H9 (cell line): ENCODE data around the gene CAMTA1. TPM values are rescaled to one million over a fixed set of nuclear protein-coding genes. Genes with fewer than 3 reads are reported as not detected.
A peak's percentile ranks its signal among the peaks of the same experiment; 100 is the strongest.

ENCODE experiments used
- DNase-seq: peaks from one replicate; pipeline ENCODE4 v3.0.0-alpha.2; 2017
- H2AFZ ChIP-seq: one replicate; pipeline ENCODE4 v1.6.1; 2013; ENCODE audit warnings: mild to moderate bottlenecking, low read length, control low read depth, moderate library complexity
- H2AK5ac ChIP-seq: 2 replicates; pipeline ENCODE4 v1.6.1; 2013; ENCODE audit warnings: low read length, control low read depth, mixed read lengths; ENCODE audit not compliant: insufficient read length
- H2BK120ac ChIP-seq: one replicate; pipeline ENCODE4 v1.6.1; 2013; ENCODE audit warnings: low read depth, mild to moderate bottlenecking, low read length, control low read depth, inconsistent platforms; ENCODE audit not compliant: poor library complexity, severe bottlenecking
- H2BK12ac ChIP-seq: 2 replicates; pipeline ENCODE4 v1.6.1; 2013; ENCODE audit warnings: low read length, control low read depth, mixed read lengths, low read depth; ENCODE audit not compliant: insufficient read length
- H2BK15ac ChIP-seq: 2 replicates; pipeline ENCODE4 v1.6.1; 2013; ENCODE audit warnings: low read depth, low read length, control low read depth
- H2BK20ac ChIP-seq: one replicate; pipeline ENCODE4 v1.6.1; 2013; ENCODE audit warnings: low read depth, mild to moderate bottlenecking, low read length, control low read depth, inconsistent platforms; ENCODE audit not compliant: poor library complexity, severe bottlenecking
- H2BK5ac ChIP-seq: 2 replicates; pipeline ENCODE4 v1.6.1; 2013; ENCODE audit warnings: low read length, control low read depth, mixed read lengths; ENCODE audit not compliant: insufficient read length
- H3K14ac ChIP-seq: 2 replicates; pipeline ENCODE4 v1.6.1; 2013; ENCODE audit warnings: low read length, control low read depth; ENCODE audit not compliant: insufficient read depth
- H3K18ac ChIP-seq: 2 replicates; pipeline ENCODE4 v1.6.1; 2013; ENCODE audit warnings: low read depth, mild to moderate bottlenecking, mixed read lengths, low read length, control low read depth; ENCODE audit not compliant: insufficient read length
- H3K23ac ChIP-seq: 2 replicates; pipeline ENCODE4 v1.6.1; 2013; ENCODE audit warnings: low read length, control low read depth, mixed read lengths, low read depth; ENCODE audit not compliant: insufficient read length
- H3K23me2 ChIP-seq: 2 replicates; pipeline ENCODE4 v1.6.1; 2013; ENCODE audit warnings: low read depth, mild to moderate bottlenecking, mixed read lengths, low read length, control low read depth; ENCODE audit not compliant: insufficient read length, poor library complexity, severe bottlenecking
- H3K27ac ChIP-seq: 2 replicates; pipeline ENCODE4 v1.5.1; 2013; ENCODE audit warnings: low read length, control low read depth, mixed read lengths, low read depth; ENCODE audit not compliant: insufficient read length
- H3K27me3 ChIP-seq: 2 replicates; pipeline ENCODE4 v1.6.1; 2013; ENCODE audit warnings: low read length, control low read depth, inconsistent platforms; ENCODE audit not compliant: insufficient read depth
- H3K4ac ChIP-seq: 2 replicates; pipeline ENCODE4 v1.6.1; 2013; ENCODE audit warnings: low read depth, mild to moderate bottlenecking, control low read depth, inconsistent platforms, low read length, moderate library complexity
- H3K4me1 ChIP-seq: 2 replicates; pipeline ENCODE4 v1.6.1; 2013; ENCODE audit warnings: low read length, control low read depth, inconsistent platforms; ENCODE audit not compliant: insufficient read depth
- H3K4me2 ChIP-seq: 2 replicates; pipeline ENCODE4 v1.6.1; 2013; ENCODE audit warnings: low read length, control low read depth, mixed read lengths; ENCODE audit not compliant: insufficient read length, insufficient read depth
- H3K56ac ChIP-seq: 2 replicates; pipeline ENCODE4 v1.6.1; 2013; ENCODE audit warnings: low read depth, mild to moderate bottlenecking, mixed read lengths, low read length, control low read depth; ENCODE audit not compliant: insufficient read length
- H3K79me1 ChIP-seq: 2 replicates; pipeline ENCODE4 v1.6.1; 2013; ENCODE audit warnings: low read depth, mild to moderate bottlenecking, moderate library complexity, low read length, control low read depth, inconsistent platforms; ENCODE audit not compliant: insufficient read depth, poor library complexity, severe bottlenecking
- H3K79me2 ChIP-seq: 2 replicates; pipeline ENCODE4 v1.6.1; 2013; ENCODE audit warnings: low read length, control low read depth, inconsistent platforms; ENCODE audit not compliant: insufficient read depth
- H3K9ac ChIP-seq: 2 replicates; pipeline ENCODE4 v1.6.1; 2013; ENCODE audit warnings: low read length, control low read depth, mixed read lengths; ENCODE audit not compliant: insufficient read length; ENCODE audit errors: extremely low read depth
- H3K9me3 ChIP-seq: one replicate; pipeline ENCODE4 v1.6.1; 2013; ENCODE audit warnings: low read depth, low read length, inconsistent platforms; ENCODE audit not compliant: control insufficient read depth
- H3T11ph ChIP-seq: one replicate; pipeline ENCODE4 v1.6.1; 2013; ENCODE audit warnings: mild to moderate bottlenecking, low read length, control low read depth, inconsistent platforms
- H4K20me1 ChIP-seq: one replicate; pipeline ENCODE4 v1.6.1; 2013; ENCODE audit not compliant: control insufficient read depth, insufficient read length, insufficient read depth
- H4K5ac ChIP-seq: 2 replicates; pipeline ENCODE4 v1.6.1; 2013; ENCODE audit warnings: low read depth, mild to moderate bottlenecking, mixed read lengths, low read length, control low read depth; ENCODE audit not compliant: insufficient read length
- H4K8ac ChIP-seq: replicated peaks from 2 replicates; pipeline ENCODE4 v1.6.1; 2013; ENCODE audit warnings: low read length, control low read depth, mixed read lengths, low read depth; ENCODE audit not compliant: insufficient read length
- H4K91ac ChIP-seq: 2 replicates; pipeline ENCODE4 v1.6.1; 2013; ENCODE audit warnings: low read depth, mild to moderate bottlenecking, moderate library complexity, mixed read lengths, low read length, control low read depth; ENCODE audit not compliant: insufficient read length
- H3K27ac Mint-ChIP-seq, 3 experiments: 2 replicates in 2 of 3; 3 replicates in 1 of 3; pipeline ENCODE4 v1.8.0; 2020 to 2021; ENCODE audit warnings: mixed read lengths in 3 of 3, mild to moderate bottlenecking in 1 of 3, moderate library complexity in 1 of 3
- H3K27me3 Mint-ChIP-seq: 2 replicates; pipeline ENCODE4 v1.8.0; 2021; ENCODE audit warnings: low read depth, mild to moderate bottlenecking, moderate library complexity, mixed read lengths
- H3K36me3 Mint-ChIP-seq, 3 experiments: 2 replicates in 2 of 3; 3 replicates in 1 of 3; pipeline ENCODE4 v1.8.0; 2020 to 2021; ENCODE audit warnings: low read depth in 3 of 3, mixed read lengths in 3 of 3; ENCODE audit not compliant: insufficient read depth in 1 of 3
- H3K4me1 Mint-ChIP-seq, 2 experiments: 2 replicates each; pipeline ENCODE4 v1.8.0; 2020; ENCODE audit warnings: mixed read lengths in 2 of 2
- H3K4me3 Mint-ChIP-seq, 2 experiments: 2 replicates in 1 of 2; 3 replicates in 1 of 2; pipeline ENCODE4 v1.8.0; 2020 to 2021; ENCODE audit warnings: mild to moderate bottlenecking in 2 of 2, mixed read lengths in 2 of 2, moderate library complexity in 1 of 2
- H3K9me3 Mint-ChIP-seq, 2 experiments: 2 replicates in 1 of 2; 3 replicates in 1 of 2; pipeline ENCODE4 v1.8.0; 2020; ENCODE audit warnings: mild to moderate bottlenecking in 2 of 2, mixed read lengths in 2 of 2, moderate library complexity in 1 of 2
- CTCF ChIP-seq: fragments of 200-600 bp; sonication (generic); conservative IDR thresholded peaks from 3 replicates; pipeline ENCODE4 v1.8.0; 2021; ENCODE audit warnings: antibody characterized with exemption, mild to moderate bottlenecking
- WGBS: extraction: QIAGEN DNeasy Blood & Tissue Kit; methylation state at CpG from one replicate; pipeline ENCODE4 v1.1.7; 2013; ENCODE audit warnings: missing lambda C conversion rate, low lambda C conversion rate, mixed read lengths; ENCODE audit not compliant: insufficient read length; ENCODE audit errors: extremely low coverage; 5-methylcytosine and 5-hydroxymethylcytosine counted together
- total RNA-seq: library from RNA; stranded (reverse); gene quantifications from 2 replicates; pipeline ENCODE4 v1.2.1, GENCODE V29; 2021

Gene CAMTA1
- total RNA-seq, 1 experiment from 2014 or later: 115 TPM

GRCh38 chr1:7781923-7782495 lies 996.8 kb downstream of the CAMTA1 start:
- Mint-ChIP-seq H3K4me1 (peaks cover 6 to 7% of the 10 kb centered on the region in 2 experiments), H3K27ac (peak overlapping the region in 1 of 3 experiments; percentile 34; a peak in 1 of 7 replicates), H3K27me3 (peaks cover 12% of the 10 kb centered on the region), H3K36me3 (peaks cover 34 to 61% (median 57%) of the 10 kb centered on the region in 3 experiments), H3K9me3 (peaks cover 10% of the 10 kb centered on the region in 2 experiments), H3K4me3 (peak overlapping the region in 1 of 2 experiments; percentile 75; a peak in 3 of 5 replicates)
- Histone ChIP-seq H2BK20ac (no peak overlapping the region), H3K14ac (no peak overlapping the region), H3K9me3 (no peaks in the 10 kb centered on the region), H3K23me2 (peaks cover 4% of the 10 kb centered on the region), H2BK15ac (no peak overlapping the region), H2AFZ (no peak overlapping the region), H3K4me2 (no peak overlapping the region), H4K5ac (no peak overlapping the region), H4K20me1 (no peaks in the 10 kb centered on the region), H2BK5ac (no peak overlapping the region), H2BK120ac (no peak overlapping the region), H3K27ac (no peak overlapping the region), H3K79me2 (no peaks in the 10 kb centered on the region), H2AK5ac (no peak overlapping the region), H4K91ac (no peak overlapping the region), H3K9ac (no peak overlapping the region), H3K23ac (no peak overlapping the region), H3T11ph (no peak overlapping the region), H3K18ac (no peak overlapping the region), H2BK12ac (no peak overlapping the region), H3K4me1 (no peaks in the 10 kb centered on the region), H3K79me1 (no peaks in the 10 kb centered on the region), H4K8ac (no peak overlapping the region), H3K56ac (no peak overlapping the region), H3K27me3 (no peaks in the 10 kb centered on the region; the same call in 1 of the 2 replicates), H3K4ac (no peak overlapping the region)
- no peak for DNase-seq
- no CpG with 5 or more reads among the region's 16 CpGs for WGBS
- TF ChIP-seq CTCF: no peak
